Measurements from ENCODE around the gene TTL. TPM values are rescaled to one million over a fixed set of nuclear protein-coding genes. Genes with fewer than 3 reads are reported as not detected.
"Not testable (repeated sequence)": the region's sequence is repeated elsewhere in the genome, so short reads cannot be mapped to it uniquely, and the experiment has no call there.

TTL gene
- total RNA-seq, 1 experiment from 2014 or later = 53.7 TPM

DNA sequence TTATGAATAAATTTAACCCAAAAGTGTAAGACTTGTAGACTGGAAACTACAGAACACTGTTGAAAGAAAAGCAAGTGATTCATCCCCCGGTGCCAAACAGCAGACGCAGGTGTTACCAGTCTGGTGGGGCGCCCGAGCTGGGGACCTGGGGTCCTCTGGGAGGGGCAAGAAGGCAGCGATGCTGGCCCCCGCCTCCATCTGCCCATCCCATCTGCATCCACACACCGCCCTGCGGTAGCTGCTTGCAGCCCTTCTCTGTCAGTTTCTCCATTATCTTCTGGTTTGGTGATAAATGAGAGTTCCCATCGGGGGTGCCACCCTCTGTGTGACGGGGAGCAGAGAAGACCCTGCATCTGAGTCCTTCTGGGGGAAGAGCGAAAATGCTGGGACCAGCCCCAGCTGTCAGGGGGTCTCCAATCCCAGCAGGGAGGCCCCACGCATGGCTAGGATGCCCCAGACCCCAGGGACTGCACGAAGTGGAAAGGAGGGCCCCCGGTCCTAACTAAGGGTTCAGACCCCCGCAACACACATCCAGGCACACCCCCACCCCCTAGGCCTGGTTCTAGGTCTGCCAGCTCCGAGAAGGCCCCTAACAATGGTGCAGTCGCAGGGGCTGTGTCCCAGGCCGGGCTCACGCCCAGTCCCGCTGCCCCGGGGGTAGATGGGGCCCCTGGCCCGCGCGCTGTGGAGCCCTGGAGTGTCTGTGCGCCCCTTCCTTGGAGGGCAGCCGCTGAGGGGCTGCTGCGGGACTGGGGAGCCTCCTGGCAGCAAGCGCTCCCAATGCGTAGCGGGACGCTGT is 47.8 kb upstream of the TTL start:
- CTCF ChIA-PET = interaction anchor here (0.8 kb wide), 1 partner anchor 14 kb away, joined by 4 read pairs; no protein-coding TSS in a partner anchor
- Mint-ChIP-seq H3K27ac (ENCODE audit: low read depth, unreplicated experiment) (peak overlapping the region; percentile 54), H3K36me3 (ENCODE audit: insufficient read depth, unreplicated experiment) (no peaks in the 10 kb centered on the region), H3K27me3 (ENCODE audit: insufficient read depth, unreplicated experiment) (peaks cover 16% of the 10 kb centered on the region), H3K9me3 (ENCODE audit: unreplicated experiment) (no peaks in the 10 kb centered on the region), H3K4me1 (ENCODE audit: insufficient read depth, unreplicated experiment) (peaks cover 9% of the 10 kb centered on the region), H3K4me3 (ENCODE audit: unreplicated experiment) (no peak overlapping the region)
- POLR2A ChIA-PET = no interaction called here
- BruUV-seq (replicated peaks) = no TSS peak
- TF ChIP-seq, protein P1, sequence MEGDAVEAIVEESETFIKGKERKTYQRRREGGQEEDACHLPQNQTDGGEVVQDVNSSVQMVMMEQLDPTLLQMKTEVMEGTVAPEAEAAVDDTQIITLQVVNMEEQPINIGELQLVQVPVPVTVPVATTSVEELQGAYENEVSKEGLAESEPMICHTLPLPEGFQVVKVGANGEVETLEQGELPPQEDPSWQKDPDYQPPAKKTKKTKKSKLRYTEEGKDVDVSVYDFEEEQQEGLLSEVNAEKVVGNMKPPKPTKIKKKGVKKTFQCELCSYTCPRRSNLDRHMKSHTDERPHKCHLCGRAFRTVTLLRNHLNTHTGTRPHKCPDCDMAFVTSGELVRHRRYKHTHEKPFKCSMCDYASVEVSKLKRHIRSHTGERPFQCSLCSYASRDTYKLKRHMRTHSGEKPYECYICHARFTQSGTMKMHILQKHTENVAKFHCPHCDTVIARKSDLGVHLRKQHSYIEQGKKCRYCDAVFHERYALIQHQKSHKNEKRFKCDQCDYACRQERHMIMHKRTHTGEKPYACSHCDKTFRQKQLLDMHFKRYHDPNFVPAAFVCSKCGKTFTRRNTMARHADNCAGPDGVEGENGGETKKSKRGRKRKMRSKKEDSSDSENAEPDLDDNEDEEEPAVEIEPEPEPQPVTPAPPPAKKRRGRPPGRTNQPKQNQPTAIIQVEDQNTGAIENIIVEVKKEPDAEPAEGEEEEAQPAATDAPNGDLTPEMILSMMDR (IDR thresholded peaks at IDR 0.05; ENCODE audit: unreplicated experiment) = no peak
- no peak for DNase-seq (ENCODE audit: unreplicated experiment)
- intact Hi-C loops (cut with micrococcal nuclease) = no loop called here

DNA sequence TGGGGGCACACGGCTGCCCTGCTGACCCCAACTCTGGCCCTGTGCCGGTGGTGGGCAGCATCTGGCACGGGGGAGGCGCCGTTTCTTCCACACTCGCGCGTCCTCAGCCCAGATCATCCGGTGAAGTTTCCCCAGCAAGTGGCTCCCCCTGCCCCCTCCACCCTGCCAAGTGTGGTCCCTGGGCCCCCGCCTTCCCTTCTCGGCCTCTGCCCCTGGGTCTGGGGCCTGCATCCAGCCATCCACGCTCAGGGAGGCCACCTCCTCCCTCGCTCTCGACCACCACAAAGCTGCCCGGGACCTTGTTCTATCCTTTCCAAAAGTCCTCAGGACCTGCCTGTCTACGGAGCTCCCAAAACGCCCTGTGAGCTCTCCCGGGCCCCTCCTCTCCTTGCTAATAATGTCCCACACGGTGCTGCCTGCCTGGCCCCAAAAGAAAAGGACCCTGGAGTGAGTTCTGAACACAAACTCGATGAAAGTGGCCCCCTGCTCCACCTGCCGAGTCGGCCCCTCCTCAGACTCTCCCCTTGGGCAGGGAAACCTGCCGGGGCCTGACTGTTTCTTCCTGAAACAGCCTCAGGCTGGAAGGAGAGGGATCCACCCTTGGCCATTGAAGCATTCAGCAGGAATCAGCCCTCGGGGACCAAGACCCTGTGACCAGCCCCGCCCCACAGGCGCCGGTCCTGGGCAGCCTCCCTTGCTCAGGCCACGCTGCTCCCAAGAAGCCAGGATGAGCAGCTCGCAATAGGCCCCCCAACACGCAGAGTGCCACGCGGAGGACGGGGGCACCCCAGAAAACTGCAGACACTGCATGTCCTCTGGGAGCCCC is 46.9 kb upstream of the TTL start:
- Mint-ChIP-seq H3K27me3 (ENCODE audit: insufficient read depth, unreplicated experiment) (peaks cover 25% of the 10 kb centered on the region), H3K27ac (ENCODE audit: low read depth, unreplicated experiment) (peak overlapping the region; percentile 80)
- BruUV-seq (replicated peaks); DNase-seq (ENCODE audit: unreplicated experiment); H3K4me3 Mint-ChIP-seq (ENCODE audit: unreplicated experiment); H3K4me1 Mint-ChIP-seq (ENCODE audit: insufficient read depth, unreplicated experiment); H3K9me3 Mint-ChIP-seq (ENCODE audit: unreplicated experiment); intact Hi-C loops (cut with micrococcal nuclease); POLR2A ChIA-PET; H3K36me3 Mint-ChIP-seq (ENCODE audit: insufficient read depth, unreplicated experiment): not testable (repeated sequence)
- CTCF ChIA-PET = interaction anchor here (0.6 kb wide), 1 partner anchor 27 kb away, joined by 3 read pairs; no protein-coding TSS in a partner anchor

DNA sequence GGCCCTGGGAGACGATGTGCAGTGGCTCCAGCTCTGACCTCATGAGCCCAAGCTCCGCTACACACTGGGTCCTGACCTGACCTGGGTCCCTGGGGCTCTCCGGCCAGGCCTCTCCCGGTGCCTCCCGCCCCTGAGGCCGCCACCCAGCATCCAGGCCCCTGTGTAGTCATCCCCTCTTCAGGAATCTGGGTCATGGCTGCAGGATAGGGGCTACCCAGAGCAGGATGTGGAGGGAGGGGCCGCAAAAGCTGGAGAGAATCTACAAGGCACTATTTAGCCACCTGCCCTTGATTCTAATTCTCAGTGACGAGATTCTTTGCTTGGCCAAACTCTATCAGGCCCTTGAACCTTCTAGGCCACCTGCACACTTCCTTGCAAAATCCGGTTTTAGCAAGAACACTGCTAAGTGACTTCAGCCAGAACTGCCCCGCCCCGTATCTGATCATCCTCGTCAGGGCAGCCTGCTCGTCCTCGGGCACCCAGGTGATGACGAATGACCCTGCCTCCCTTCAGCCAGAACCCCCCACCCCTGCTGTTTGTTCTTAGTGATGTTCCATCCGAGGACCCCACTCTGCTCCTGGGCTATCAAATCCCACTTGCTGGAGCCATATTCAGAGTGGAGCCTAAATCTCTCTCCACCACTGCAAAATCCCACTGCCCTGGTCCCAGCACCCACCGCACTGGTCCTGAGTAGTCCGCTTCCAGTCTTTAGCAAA is 46.1 kb upstream of the TTL start:
- H3K27ac Mint-ChIP-seq (ENCODE audit: low read depth, unreplicated experiment); H3K4me3 Mint-ChIP-seq (ENCODE audit: unreplicated experiment); POLR2A ChIA-PET; intact Hi-C loops (cut with micrococcal nuclease); H3K36me3 Mint-ChIP-seq (ENCODE audit: insufficient read depth, unreplicated experiment); H3K4me1 Mint-ChIP-seq (ENCODE audit: insufficient read depth, unreplicated experiment); H3K9me3 Mint-ChIP-seq (ENCODE audit: unreplicated experiment); BruUV-seq (replicated peaks); DNase-seq (ENCODE audit: unreplicated experiment): not testable (repeated sequence)
- H3K27me3 Mint-ChIP-seq (ENCODE audit: insufficient read depth, unreplicated experiment) = peaks cover 32% of the 10 kb centered on the region
- CTCF ChIA-PET = interaction anchor here (0.6 kb wide), 1 partner anchor 26 kb away, joined by 3 read pairs; no protein-coding TSS in a partner anchor

DNA sequence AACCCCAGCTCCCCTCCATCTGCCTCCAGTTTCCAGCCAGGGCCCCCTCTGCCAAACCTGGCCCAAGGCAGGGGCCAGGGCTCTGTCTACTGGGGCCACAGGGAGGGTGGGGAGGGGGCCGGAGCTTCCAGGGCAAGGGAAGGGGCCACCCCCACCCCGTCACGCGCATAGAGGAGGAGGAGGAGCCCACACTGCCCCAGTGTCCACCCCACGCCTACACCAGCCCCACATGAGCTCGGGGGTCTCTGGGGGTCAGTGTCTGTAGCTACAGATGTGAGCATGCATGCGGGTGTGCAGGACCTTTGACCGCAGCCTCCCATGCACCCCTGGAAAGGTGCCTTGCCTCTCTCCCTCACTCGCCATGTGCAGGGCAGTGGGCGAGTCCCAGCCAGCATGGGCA is 45.0 kb upstream of the TTL start:
- H3K9me3 Mint-ChIP-seq (ENCODE audit: unreplicated experiment); H3K36me3 Mint-ChIP-seq (ENCODE audit: insufficient read depth, unreplicated experiment); intact Hi-C loops (cut with micrococcal nuclease); H3K27ac Mint-ChIP-seq (ENCODE audit: low read depth, unreplicated experiment); H3K4me3 Mint-ChIP-seq (ENCODE audit: unreplicated experiment); H3K4me1 Mint-ChIP-seq (ENCODE audit: insufficient read depth, unreplicated experiment); DNase-seq (ENCODE audit: unreplicated experiment); CTCF ChIA-PET; POLR2A ChIA-PET; BruUV-seq (replicated peaks): not testable (repeated sequence)
- peaks cover 38% of the 10 kb centered on the region for H3K27me3 Mint-ChIP-seq (ENCODE audit: insufficient read depth, unreplicated experiment)

DNA sequence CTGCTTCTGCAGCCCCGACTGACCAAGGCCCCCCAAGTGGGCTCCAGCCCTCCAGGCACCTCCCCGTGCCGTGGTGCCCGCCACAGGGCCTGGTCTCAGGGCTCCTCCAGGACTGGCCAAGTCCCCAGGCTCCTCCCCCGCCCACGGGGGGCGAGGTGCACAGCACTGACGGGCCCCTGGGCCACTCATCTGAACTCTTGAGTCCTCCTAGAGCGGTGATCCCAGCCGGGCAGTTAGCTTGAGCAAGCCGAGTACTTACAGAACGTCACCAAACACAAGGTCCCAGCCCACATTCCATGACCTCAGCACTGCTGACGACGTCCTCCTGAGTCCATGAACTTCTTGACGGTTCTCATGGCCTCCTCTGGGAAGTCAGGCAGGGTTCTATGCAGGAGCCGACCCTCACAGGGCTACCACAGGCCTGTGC is 44.5 kb upstream of the TTL start:
- intact Hi-C loops (cut with micrococcal nuclease); POLR2A ChIA-PET; H3K4me3 Mint-ChIP-seq (ENCODE audit: unreplicated experiment); H3K36me3 Mint-ChIP-seq (ENCODE audit: insufficient read depth, unreplicated experiment); BruUV-seq (replicated peaks); H3K4me1 Mint-ChIP-seq (ENCODE audit: insufficient read depth, unreplicated experiment); H3K27ac Mint-ChIP-seq (ENCODE audit: low read depth, unreplicated experiment); DNase-seq (ENCODE audit: unreplicated experiment); H3K9me3 Mint-ChIP-seq (ENCODE audit: unreplicated experiment): not testable (repeated sequence)
- peaks cover 42% of the 10 kb centered on the region for H3K27me3 Mint-ChIP-seq (ENCODE audit: insufficient read depth, unreplicated experiment)
- CTCF ChIA-PET = interaction anchor here (0.6 kb wide), 1 partner anchor 318 kb away, joined by 4 read pairs; no protein-coding TSS in a partner anchor

DNA sequence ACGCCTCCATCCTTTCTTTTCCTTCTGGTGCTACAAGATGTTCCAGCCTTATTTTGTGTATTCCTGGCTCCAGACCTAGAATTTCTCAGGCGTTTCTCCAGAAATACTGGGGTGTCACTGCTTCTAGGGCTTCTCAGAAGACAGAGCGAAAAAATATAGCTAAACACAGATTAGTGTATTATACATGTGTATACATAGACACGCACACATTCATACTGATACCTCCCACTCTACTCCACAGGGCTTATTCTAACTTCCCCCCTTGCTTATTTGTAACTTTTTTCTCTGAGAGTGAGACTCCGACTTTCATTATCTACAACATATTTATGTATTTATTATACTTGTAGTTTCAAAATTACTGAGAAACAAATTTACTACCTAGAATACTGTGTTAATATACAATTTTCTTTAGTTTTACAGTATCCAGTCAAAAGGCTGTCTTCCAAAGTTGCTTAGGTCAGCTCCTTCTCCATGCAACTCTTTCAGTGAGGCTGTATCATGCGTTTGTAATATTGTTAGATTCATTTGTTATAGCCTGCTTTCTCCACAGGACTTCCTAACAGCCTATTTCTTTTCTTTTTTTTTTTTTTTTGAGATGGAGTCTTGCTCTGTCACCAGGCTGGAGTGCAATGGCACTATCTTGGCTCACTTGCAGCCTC is 43.2 kb upstream of the TTL start:
- H3K27me3 Mint-ChIP-seq (ENCODE audit: insufficient read depth, unreplicated experiment) = peaks cover 48% of the 10 kb centered on the region
- CTCF ChIA-PET = interaction anchor here (0.6 kb wide), 1 partner anchor 81 kb away, joined by 3 read pairs; no protein-coding TSS in a partner anchor
- H3K36me3 Mint-ChIP-seq (ENCODE audit: insufficient read depth, unreplicated experiment); H3K27ac Mint-ChIP-seq (ENCODE audit: low read depth, unreplicated experiment); intact Hi-C loops (cut with micrococcal nuclease); BruUV-seq (replicated peaks); POLR2A ChIA-PET; H3K9me3 Mint-ChIP-seq (ENCODE audit: unreplicated experiment); H3K4me3 Mint-ChIP-seq (ENCODE audit: unreplicated experiment); H3K4me1 Mint-ChIP-seq (ENCODE audit: insufficient read depth, unreplicated experiment); DNase-seq (ENCODE audit: unreplicated experiment): not testable (repeated sequence)

DNA sequence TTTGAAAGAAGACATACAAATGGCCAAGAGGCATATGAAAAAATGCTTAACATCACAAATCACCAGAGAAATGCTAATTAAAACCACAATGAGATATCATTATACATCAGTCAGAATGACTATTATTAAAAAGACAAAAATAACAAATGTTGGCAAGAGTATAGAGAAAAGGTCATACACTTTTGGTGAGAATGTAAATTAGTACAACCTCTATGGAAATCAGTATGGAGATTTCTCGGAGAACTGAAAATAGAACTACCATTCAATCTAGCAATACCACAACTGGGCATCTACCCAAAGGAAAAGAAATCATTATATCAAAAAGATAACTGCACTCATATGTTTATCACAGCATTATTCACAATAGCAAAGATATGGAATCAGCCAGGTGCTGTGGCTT is 37.7 kb upstream of the TTL start:
- BruUV-seq (replicated peaks); H3K36me3 Mint-ChIP-seq (ENCODE audit: insufficient read depth, unreplicated experiment); H3K4me3 Mint-ChIP-seq (ENCODE audit: unreplicated experiment); POLR2A ChIA-PET; H3K4me1 Mint-ChIP-seq (ENCODE audit: insufficient read depth, unreplicated experiment); H3K9me3 Mint-ChIP-seq (ENCODE audit: unreplicated experiment); CTCF ChIA-PET; H3K27ac Mint-ChIP-seq (ENCODE audit: low read depth, unreplicated experiment); intact Hi-C loops (cut with micrococcal nuclease); DNase-seq (ENCODE audit: unreplicated experiment): not testable (repeated sequence)
- H3K27me3 Mint-ChIP-seq (ENCODE audit: insufficient read depth, unreplicated experiment) = peaks cover 38% of the 10 kb centered on the region

All from MCF 10A (cell line).